HS-5 (cell line): ENCODE measurements around the gene PC.
A peak's percentile ranks its signal among the peaks of the same experiment; 100 is the strongest.
"Not testable (repeated sequence)": the region's sequence is repeated elsewhere in the genome, so short reads cannot be mapped to it uniquely, and the experiment has no call there.

Experiments
- DNase-seq: peaks from one replicate; pipeline ENCODE4 v3.0.0-alpha.2; 2012; ENCODE audit warnings: low read depth

PC gene, protein sequence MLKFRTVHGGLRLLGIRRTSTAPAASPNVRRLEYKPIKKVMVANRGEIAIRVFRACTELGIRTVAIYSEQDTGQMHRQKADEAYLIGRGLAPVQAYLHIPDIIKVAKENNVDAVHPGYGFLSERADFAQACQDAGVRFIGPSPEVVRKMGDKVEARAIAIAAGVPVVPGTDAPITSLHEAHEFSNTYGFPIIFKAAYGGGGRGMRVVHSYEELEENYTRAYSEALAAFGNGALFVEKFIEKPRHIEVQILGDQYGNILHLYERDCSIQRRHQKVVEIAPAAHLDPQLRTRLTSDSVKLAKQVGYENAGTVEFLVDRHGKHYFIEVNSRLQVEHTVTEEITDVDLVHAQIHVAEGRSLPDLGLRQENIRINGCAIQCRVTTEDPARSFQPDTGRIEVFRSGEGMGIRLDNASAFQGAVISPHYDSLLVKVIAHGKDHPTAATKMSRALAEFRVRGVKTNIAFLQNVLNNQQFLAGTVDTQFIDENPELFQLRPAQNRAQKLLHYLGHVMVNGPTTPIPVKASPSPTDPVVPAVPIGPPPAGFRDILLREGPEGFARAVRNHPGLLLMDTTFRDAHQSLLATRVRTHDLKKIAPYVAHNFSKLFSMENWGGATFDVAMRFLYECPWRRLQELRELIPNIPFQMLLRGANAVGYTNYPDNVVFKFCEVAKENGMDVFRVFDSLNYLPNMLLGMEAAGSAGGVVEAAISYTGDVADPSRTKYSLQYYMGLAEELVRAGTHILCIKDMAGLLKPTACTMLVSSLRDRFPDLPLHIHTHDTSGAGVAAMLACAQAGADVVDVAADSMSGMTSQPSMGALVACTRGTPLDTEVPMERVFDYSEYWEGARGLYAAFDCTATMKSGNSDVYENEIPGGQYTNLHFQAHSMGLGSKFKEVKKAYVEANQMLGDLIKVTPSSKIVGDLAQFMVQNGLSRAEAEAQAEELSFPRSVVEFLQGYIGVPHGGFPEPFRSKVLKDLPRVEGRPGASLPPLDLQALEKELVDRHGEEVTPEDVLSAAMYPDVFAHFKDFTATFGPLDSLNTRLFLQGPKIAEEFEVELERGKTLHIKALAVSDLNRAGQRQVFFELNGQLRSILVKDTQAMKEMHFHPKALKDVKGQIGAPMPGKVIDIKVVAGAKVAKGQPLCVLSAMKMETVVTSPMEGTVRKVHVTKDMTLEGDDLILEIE

DNA sequence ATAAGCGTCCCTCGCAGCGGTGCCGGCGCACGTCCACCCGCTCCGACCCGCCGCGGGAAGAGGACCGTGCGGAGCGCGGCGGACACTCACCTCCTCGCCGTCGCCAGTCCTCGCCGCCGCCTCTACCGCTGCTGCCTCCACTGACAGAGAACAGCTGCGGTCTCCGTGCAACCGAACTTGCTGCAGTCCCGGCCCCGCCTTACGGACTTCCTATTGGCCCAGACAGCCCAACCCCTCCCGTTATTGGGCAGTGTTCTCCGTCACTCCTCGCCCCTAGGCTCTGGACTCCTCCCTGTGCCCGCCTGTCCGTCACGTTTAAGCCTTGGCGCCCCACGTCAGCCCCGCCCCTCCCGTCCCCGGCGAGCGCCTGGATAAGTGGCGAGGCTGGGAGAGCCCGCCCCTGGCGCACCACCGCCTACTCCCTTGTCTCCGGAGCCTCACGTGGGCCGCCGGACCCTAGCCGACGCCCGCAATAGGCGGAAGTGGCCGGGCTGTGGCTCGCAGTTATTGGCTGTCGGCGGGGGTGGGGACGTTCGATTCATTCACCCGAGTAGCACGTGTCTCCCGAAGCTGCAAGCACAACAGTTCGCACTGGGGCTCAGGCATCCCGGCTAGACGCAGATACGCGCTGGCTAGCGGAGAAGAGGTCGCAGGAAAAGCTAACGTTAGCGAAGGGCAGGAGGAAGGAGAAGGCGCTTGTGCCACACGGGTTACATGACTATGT lies at the start of gene PC:
PC (minus strand) TSS at position 152 of the 724 bp plus-strand sequence. CDS start 86,224 bp downstream, outside the sequence.
- DNase-seq: peak; percentile 98

DNA sequence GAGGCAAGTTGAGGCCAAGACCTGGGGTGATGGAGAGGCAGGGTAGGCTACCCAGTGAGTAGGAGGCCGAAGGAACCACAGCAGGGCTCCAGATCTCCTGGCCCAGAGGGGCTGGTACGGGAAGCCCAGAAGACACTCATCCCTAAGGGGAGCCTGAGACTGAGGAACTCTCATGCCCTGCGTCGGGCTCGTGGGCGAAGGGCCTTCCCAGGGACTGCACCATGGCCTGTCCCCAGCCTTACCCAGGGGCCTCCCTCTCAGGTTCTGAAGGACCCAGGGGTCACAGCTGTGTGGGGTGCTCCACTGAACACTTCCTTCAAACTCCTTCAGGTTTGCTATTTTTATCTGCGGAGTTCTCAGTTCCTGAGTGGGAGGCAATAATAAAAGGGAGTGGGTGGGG lies 48.9 kb upstream of the PC start:
- DNase-seq: no peak

DNA sequence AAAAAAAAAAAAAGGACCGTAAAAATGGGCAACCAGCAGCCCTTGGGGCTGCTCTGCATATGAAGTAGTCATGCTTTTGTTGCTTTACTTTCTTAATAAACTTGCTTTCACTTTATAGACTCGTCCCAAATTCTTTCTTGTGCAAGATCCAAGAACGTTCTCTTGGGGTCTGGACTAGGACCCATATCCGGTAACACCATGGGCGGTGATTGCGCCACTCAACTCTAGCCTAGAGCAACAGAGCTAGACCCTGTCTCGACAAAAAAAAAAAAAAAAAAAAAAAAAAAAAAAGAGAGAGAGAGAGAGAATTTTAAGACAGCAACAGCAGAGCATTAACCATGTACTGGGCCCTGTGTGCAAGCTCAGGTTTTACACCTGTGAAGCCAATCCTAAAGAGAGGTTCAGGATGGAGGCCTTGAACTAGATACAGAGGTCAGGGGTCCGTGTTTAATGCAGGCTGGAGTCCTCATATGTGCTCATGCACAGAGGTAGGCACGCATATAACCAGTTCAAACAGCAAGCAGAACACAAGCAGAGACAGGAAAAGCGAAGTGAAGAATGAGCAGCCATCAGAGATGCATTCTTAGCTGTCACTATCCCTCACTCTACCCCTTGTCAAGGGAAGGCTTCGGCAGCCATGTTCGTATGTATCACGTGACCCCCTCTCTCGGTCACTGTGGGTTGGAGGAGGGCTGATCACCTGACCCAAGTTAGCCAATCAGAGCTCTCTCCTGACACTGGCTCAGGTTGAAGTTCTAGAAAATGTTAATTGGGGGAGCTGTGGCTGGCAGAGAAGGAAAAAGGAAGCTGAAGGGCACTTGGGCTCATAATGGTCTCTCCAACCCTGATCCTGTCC lies 48.1 kb upstream of the PC start:
- no peak for DNase-seq

DNA sequence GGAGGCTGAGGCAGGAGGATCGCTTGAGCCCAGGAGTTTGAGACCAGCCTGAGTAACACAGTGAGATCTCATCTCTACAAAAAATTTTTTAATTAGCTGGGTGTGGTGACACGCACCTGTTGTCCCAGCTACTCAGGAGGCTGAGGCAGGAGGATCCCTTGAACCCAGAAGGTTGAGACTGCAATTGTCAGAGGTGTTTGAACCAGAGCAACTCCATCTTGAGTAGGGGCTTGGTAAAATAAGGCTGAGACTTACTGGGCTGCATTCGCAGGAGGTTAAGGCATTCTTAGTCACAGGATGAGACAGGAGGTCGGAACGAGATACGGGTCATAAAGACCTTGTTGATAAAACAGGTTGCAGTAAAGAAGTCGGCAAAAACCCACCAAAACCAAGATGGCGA lies 47.0 kb upstream of the PC start:
- DNase-seq: not testable (repeated sequence)

DNA sequence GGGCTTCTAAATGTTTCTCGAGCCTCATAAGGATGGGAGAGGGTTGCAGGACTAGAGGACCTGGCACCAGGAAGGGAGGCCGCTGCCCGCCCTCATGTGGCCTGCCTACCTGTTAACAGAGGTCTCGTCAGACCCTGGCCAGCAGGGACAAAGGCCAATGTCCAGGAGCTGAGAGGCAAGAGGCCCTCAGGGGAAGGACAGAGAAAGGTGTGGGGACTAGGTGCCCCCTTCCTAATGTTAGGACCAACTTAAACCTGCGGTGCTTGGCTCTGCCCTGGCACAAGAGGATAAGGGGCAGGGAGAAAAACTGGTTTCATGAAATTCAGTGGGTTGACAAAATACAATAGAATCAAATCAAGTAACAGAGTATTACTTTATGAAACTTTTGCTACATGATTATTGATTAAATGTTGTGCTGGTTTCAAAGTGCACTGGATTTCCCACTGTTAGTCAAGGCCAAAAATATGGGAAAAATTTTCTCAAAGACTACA lies 44.8 kb upstream of the PC start:
- no peak for DNase-seq

DNA sequence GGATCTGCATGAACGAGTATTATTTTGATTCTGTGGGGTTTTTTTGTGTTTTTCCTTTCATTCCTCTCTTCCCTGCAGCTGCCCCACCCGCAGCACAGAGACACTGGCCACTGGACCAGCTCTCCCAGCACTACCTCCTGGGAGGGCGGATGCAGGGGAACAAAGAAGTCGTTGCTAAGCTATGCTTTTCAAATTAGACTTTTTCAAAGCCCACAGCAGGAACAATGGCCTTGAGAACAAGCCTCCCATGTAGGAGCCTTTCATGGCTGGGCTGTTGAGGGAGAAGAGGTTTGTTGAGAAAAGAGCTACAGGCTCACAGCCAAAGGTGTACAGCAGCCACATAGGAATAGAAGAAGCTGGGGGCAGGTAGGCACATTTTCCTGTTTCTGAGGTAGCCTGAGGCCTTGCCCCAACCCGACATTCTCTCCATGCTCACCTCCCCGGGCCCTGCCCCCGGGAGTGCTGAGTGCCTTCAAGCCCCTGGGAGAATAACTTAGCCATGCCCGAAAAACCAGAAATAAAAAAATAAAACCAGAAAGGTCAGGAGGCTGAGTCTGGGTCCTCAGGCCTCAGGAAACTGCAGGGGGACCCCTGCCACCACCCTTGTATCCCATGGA lies 44.2 kb upstream of the PC start:
- no peak for DNase-seq

DNA sequence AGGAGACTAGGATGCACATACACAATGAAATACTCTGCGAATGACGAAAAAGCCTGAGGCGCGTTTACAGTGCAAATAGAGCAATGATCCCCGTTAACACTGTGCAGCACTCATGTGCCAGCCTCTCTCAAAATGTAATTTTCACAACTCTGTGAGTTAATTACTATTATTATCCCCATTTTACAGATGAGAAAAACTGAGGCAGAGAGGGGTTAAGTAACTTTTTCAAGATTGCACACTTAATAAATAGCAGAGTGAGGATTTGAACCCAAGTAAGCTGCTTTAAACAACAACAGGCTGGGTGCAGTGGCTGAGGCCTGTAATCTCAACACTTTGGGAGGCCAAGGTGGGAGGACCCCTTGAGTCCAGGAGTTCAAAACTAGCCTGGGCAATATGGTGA lies 43.1 kb upstream of the PC start:
- DNase-seq: no peak

DNA sequence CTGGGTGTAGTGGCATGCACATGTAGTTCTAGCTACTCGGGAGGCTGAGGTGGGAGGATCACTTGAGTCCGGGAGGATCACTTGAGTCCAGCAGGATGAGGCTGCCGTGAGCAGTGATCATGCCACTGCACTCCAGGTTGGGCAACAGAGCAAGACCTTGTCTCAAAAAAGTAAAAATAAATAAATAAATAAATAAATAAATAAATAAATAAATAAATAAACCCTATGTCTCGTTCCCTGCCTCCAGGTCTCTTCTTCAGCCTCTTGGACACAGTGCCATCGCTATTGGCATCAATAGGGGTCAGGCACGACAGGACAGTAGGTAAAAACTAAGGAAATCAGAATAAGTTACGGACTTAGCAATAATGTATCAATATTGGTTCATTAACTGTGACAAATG lies 41.4 kb upstream of the PC start:
- no peak for DNase-seq

DNA sequence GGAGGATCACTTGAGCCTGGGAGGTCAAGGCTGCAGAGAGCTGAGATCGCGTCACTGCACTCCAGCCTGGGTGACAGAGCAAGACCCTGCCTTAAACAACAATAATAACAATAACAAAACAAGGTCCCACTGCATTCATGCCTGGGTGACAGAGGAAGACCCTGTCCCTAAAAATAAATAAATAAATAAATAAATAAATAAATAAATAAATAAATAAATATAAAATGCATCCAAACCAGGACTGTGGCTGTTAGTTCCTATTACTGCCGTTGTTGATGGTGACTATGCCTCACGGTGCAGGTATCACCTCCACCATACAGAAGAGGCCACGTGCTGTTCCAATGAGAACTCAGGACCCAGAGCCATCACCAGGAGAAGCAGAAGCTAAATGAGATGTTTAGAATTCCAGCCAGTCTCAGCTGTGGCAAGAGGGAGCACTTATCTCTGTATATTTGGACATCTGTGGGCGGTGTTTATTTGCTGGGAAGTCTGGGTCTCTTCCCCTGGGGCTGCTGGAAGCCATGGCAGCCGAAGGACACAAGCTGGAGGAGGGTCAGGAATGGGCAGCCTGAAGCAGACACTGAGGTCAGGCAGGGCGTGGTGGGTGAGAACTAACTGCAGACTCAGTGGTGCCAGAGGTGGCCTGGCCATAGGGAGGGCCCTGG lies 38.6 kb upstream of the PC start:
- no peak for DNase-seq

DNA sequence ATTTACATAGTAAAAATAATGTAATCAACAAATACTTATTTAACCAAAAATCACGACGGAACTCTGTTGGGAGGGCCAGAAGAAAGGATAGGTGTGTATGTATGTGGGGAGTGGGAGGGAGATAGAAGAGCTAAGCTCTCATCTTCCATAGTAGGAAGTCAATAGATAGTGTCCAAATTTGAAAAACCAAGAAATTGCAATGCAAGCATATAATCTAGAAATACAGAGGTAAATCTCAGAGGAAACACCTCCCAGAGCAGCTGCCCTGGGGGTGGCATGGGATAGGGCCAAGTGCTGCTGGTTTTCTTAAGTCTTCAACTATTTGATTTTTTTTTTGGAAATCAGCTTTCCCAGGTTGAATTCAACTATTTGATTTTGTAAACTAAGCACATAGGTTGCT lies 33.9 kb upstream of the PC start:
- DNase-seq: no peak

DNA sequence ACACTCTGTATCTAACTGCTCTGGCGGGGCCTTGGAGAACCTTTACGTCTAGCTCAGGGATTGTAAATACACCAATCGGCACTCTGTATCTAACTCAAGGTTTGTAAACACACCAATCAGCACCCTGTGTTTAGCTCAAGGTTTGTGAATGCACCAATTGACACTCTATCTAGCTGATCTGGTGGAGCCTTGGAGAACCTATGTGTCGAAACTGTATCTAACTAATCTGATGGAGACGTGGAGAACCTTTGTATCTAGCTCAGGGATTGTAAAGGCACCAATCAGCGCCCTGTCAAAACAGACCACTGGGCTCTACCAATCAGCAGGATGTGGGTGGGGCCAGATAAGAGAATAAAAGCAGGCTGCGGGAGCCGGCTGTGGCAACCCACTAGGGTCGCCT lies 31.2 kb upstream of the PC start:
- DNase-seq: not testable (repeated sequence)

DNA sequence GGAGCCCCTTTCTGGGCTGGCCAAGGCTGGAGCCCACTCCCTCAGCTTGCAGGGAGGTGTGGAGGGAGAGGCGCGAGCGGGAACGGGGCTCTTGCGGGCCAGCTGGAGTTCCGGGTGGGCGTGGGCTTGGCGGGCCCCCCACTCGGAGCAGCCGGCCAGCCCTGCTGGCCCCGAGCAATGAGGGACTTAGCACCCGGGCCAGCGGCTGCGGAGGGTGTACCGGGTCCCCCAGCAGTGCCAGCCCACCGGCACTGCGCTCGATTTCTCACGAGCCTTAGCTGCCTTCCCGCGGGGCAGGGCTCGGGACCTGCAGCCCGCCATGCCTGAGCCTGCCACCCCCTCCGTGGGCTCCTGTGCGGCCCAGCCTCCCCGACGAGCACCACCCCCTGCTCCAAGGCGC lies 30.6 kb upstream of the PC start:
- DNase-seq: not testable (repeated sequence)

DNA sequence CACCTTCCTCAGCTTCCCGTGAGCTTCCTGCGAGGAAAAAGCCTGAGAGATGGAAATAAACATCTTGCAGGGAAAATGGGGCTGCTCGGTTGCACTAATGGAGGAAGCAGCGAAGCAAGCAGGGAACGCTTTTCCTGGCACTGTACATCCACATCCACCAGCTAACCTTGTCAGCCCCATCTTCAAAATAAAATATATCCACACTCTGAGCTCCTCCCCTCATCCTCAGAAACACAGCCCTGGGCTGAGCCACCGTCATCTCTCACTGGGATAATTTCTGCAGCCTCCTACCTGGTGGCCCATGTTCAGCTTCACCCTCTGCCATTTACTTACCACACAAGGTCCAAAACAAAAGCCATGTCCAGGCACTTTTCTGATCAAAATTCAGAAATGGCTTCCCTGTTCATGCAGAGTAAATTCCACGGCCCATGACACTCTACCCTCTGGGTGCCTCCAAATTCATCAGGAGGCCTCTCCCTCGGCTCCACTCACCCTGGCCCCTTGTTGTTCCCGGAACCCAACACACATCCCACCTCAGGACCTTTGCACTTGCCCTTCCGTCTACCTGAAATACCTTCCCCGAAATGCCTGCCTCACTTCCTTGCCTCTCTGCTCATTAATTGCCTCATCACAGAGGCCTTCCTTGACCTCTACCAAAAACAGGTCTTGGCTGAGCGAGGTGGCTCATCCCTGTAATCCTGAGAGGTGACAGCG lies 29.9 kb upstream of the PC start:
- no peak for DNase-seq

DNA sequence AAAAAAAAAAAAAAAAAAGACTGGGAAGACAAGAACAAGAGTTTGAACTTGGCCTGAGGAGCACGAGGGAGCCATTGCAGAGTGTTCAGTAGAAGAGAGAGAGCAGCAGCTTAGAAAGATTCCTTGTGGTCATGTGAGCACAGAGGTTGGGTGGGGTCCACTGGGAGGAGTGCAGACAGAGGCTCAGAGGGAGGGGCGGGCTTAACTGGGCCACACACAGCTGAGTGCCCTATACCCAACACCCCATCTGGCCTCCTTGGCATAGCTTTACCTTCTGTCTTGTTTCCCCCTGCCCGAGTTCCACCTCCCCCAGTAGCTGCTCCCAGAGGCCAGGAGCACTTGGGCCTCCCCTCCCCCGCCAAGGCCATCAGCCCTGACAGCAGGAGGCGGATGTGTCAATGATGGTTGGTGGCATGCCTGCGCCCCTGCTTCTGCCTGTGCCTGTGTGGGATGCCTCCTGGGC lies 29.0 kb upstream of the PC start:
- DNase-seq: no peak

DNA sequence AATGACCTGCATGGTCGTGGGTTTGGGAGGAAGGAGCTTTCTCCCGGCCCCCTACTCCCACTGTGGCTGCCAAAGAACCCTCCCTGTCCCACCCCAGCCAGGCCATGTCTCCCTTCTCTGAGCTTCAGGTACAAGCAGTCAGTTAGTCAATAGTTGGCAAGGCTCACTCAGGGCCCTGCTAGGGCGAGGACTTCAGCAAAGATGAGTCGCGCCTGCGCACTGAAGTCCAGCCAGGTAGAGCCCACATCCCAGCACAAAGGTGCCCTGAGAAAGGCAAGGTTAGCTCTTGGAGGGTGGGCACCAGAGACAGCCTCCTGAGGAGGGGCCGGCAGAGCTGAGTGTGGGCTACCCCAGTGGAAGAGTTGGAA lies 28.0 kb upstream of the PC start:
- DNase-seq: no peak

DNA sequence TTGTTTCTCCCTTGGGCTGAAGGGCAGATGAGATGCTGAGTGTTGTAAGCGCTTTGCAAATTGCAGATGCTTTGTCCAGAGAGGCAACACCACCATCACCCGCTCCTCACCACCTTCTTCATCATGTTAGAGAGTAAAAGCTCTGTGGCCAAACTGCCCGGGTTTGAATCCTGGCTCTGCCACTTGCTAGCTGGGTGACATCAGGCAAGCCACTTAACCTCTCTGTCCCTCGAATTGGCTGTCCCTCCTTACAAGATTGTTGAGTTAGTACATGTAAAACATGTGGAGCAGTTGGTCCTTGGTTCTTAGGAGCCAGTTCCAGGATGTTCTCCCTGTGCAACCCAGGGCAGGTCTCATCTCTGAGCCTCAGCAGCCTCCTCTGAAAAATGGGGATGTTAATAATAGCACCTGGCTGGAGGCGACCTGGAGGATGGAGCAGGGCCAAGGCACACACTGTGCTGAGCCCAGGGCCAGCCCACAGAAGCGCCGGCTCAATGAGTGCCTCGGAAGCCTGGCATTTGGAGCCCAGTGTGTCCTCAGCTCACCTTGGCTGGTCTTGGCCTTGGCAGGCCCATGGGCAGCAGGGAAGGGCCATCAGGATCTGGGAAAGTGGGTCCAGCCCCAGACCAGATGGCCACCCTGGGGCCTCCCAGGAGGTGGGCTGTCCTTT lies 27.5 kb upstream of the PC start:
- DNase-seq: no peak

DNA sequence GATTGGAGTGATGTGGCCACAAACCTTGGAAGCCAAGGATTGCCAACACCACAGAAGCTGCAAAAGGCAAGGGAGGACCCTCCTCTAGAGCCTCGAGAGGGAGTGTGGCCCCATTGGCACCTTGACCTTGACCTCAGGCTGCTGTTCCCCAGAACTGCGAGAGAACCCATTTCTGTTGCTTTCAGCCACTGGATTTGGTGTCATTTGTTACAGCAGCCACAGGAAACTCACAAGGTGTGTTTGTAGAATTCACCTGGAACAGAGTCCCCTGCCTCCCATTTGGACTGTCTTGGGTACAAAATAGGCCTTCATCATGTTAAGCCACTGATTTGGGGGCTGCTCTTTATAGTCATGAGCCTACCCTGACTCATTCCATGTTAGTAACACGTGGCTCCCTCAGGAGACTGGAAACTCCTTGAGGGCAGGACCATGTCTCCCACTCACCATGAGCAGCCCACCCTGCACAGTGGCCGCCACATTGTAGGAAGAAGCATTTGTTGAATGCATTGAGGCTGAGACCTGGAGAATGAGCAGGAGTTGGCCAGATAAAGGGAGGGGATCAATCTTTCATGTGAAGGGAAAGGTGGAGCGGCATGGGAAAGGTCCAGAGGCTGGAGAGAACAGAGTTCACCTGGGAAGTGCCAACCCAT lies 25.2 kb upstream of the PC start:
- no peak for DNase-seq

DNA sequence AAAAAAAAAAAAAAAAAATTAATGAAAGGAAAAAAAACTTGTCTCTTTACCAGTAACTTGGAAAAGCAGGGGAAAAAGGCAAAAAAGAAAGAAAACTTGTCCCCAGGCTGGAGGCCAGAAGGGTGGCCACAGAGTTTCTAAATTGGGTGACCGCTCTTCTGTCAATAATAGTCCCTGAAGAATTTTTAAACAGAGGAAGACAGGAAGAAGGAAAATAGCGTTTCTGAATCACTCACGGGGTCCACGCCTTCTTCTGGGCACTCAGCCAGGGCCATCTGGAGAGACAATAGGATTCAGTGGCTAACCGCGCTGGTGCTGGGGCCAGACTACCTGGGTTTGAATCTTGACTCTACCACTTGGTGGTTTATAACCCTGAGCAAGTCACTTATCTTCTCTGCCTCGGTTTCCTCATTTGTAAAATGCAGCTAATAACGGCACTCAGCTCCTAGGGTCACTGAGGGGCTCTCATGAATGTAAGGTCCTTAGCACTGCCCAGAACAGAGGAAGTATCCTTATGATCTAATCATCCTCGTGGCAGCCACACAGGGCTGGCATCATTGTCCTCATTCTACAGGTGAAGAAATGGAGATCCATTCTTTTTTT lies 23.9 kb upstream of the PC start:
- DNase-seq: peak; percentile 88
